Ovary (tissue), 3 donors: Measurements from ENCODE around the gene YY1.

Source experiments
- EP300 ChIP-seq: sonication (generic); formaldehyde crosslinking; IDR thresholded peaks from one replicate; pipeline ENCODE4 v1.6.1; 2017; ENCODE audit warnings: antibody characterized with exemption
- POLR2A ChIP-seq: fragments of 450-650 bp; IDR thresholded peaks from one replicate; pipeline ENCODE4 v1.6.1; 2017; ENCODE audit warnings: antibody characterized with exemption, mild to moderate bottlenecking, moderate library complexity
- TF ChIP-seq, protein P1 (sequence below), 3 donors: fragments of 450-650 bp in 2 of 3; fragments of 200-600 bp in 1 of 3; IDR thresholded peaks; one replicate each; pipeline versions ENCODE4 v1.5.1 to v1.8.0; 2016 to 2022; ENCODE audit warnings: antibody characterized with exemption in 3 of 3, mild to moderate bottlenecking in 1 of 3
- donor health status: DM: no; HTN: no; CAD: no.

- TF ChIP-seq, protein P1, sequence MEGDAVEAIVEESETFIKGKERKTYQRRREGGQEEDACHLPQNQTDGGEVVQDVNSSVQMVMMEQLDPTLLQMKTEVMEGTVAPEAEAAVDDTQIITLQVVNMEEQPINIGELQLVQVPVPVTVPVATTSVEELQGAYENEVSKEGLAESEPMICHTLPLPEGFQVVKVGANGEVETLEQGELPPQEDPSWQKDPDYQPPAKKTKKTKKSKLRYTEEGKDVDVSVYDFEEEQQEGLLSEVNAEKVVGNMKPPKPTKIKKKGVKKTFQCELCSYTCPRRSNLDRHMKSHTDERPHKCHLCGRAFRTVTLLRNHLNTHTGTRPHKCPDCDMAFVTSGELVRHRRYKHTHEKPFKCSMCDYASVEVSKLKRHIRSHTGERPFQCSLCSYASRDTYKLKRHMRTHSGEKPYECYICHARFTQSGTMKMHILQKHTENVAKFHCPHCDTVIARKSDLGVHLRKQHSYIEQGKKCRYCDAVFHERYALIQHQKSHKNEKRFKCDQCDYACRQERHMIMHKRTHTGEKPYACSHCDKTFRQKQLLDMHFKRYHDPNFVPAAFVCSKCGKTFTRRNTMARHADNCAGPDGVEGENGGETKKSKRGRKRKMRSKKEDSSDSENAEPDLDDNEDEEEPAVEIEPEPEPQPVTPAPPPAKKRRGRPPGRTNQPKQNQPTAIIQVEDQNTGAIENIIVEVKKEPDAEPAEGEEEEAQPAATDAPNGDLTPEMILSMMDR (IDR thresholded peaks at IDR 0.05), result no peak
- TF ChIP-seq EP300 (no peak), POLR2A (no peak)
Measured at GRCh38 chr14:100221533-100222223, 17.3 kb upstream of the YY1 start.
